GM12878 (cell line): ENCODE data around the gene LYPD5. TPM values are rescaled to one million over a fixed set of nuclear protein-coding genes. Genes with fewer than 3 reads are reported as not detected.
A peak's percentile ranks its signal among the peaks of the same experiment; 100 is the strongest.

ENCODE experiments used
- BMI1 ChIP-seq: fragments of 450-650 bp; IDR thresholded peaks from 2 replicates; pipeline ENCODE4 v1.6.1; 2016; ENCODE audit warnings: mild to moderate bottlenecking, moderate library complexity, borderline replicate concordance
- CHD4 ChIP-seq: fragments of 200-600 bp; sonication (generic); IDR thresholded peaks from 2 replicates; pipeline ENCODE4 v1.6.1; 2016; ENCODE audit warnings: mild to moderate bottlenecking
- CUX1 ChIP-seq: IDR thresholded peaks from 2 replicates; pipeline ENCODE4 v1.6.1; 2012; ENCODE audit warnings: improper control_type of control experiment, low read depth, low read length; ENCODE audit not compliant: insufficient replicate concordance
- ETV6 ChIP-seq, 2 experiments: fragments of 450-650 bp in 1 of 2; IDR thresholded peaks in 1 of 2; conservative IDR thresholded peaks in 1 of 2; 2 replicates each; pipeline ENCODE4 v1.6.1; 2014; ENCODE audit warnings: antibody characterized with exemption in 1 of 2, borderline replicate concordance in 1 of 2, low read depth in 1 of 2, mild to moderate bottlenecking in 1 of 2, moderate library complexity in 1 of 2
- FOS ChIP-seq: IDR thresholded peaks from 3 replicates; pipeline ENCODE4 v1.6.1; 2011; ENCODE audit warnings: borderline replicate concordance; ENCODE audit not compliant: insufficient read length; ENCODE audit errors: extremely low read depth
- FOXM1 ChIP-seq: IDR thresholded peaks from 2 replicates; pipeline ENCODE4 v1.6.1; 2012; ENCODE audit warnings: low read depth, mild to moderate bottlenecking, inconsistent platforms, low read length, moderate library complexity
- IKZF2 ChIP-seq, 2 experiments: fragments of 450-650 bp; IDR thresholded peaks; 2 replicates each; pipeline ENCODE4 v1.6.1; 2017; ENCODE audit warnings: mild to moderate bottlenecking in 2 of 2, moderate library complexity in 2 of 2
- IRF4 ChIP-seq: IDR thresholded peaks from 2 replicates; pipeline ENCODE4 v1.6.1; 2011; ENCODE audit warnings: low read depth, low read length
- KDM1A ChIP-seq: fragments of 200-600 bp; sonication (generic); IDR thresholded peaks from 2 replicates; pipeline ENCODE4 v1.6.1; 2016; ENCODE audit warnings: borderline replicate concordance
- KLF5 ChIP-seq: fragments of 450-650 bp; IDR thresholded peaks from 2 replicates; pipeline ENCODE4 v1.6.1; 2014; ENCODE audit warnings: mild to moderate bottlenecking; ENCODE audit not compliant: partially characterized antibody
- MYB ChIP-seq: fragments of 150-350 bp; IDR thresholded peaks from 2 replicates; pipeline ENCODE4 v1.6.1; 2014; ENCODE audit warnings: mild to moderate bottlenecking, low read depth, low read length, borderline replicate concordance
- MYC ChIP-seq: IDR thresholded peaks from 2 replicates; pipeline ENCODE4 v1.6.1; 2011; ENCODE audit warnings: mild to moderate bottlenecking, low read length, moderate library complexity, inconsistent platforms; ENCODE audit not compliant: insufficient read depth, insufficient replicate concordance, insufficient read length, severe bottlenecking
- NFIC ChIP-seq: IDR thresholded peaks from 2 replicates; pipeline ENCODE4 v1.6.1; 2012; ENCODE audit warnings: low read depth, mild to moderate bottlenecking, inconsistent platforms, low read length, moderate library complexity
- POLR2A ChIP-seq: IDR thresholded peaks from 2 replicates; pipeline ENCODE4 v1.6.1; 2011; ENCODE audit warnings: low read depth, mild to moderate bottlenecking, low read length
- PRDM15 ChIP-seq: fragments of 450-650 bp; formaldehyde crosslinking; IDR thresholded peaks from 2 replicates; pipeline ENCODE4 v1.4.0; 2020; ENCODE audit warnings: mild to moderate bottlenecking, moderate library complexity
- RB1 ChIP-seq: fragments of 450-650 bp; formaldehyde crosslinking; IDR thresholded peaks from 2 replicates; pipeline ENCODE4 v1.6.1; 2017; ENCODE audit warnings: mild to moderate bottlenecking, borderline replicate concordance
- SIN3A ChIP-seq: IDR thresholded peaks from 2 replicates; pipeline ENCODE4 v1.6.1; 2012; ENCODE audit warnings: low read depth, low read length, improper control_type of control experiment
- SMAD5 ChIP-seq: IDR thresholded peaks from 2 replicates; pipeline ENCODE4 v1.6.1; 2016; ENCODE audit warnings: antibody characterized with exemption, low read depth
- SPI1 ChIP-seq: IDR thresholded peaks from 2 replicates; pipeline ENCODE4 v1.6.1; 2011; ENCODE audit warnings: low read depth, mild to moderate bottlenecking, low read length, moderate library complexity, borderline replicate concordance; ENCODE audit not compliant: insufficient read depth
- SREBF1 ChIP-seq: IDR thresholded peaks from 2 replicates; pipeline ENCODE4 v1.6.1; 2012; ENCODE audit warnings: mild to moderate bottlenecking, low read length
- SUPT20H ChIP-seq: IDR thresholded peaks from 2 replicates; pipeline ENCODE4 v1.6.1; 2011; ENCODE audit warnings: low read depth, mild to moderate bottlenecking, low read length, moderate library complexity, borderline replicate concordance; ENCODE audit not compliant: control insufficient read depth
- ZNF207 ChIP-seq: fragments of 450-650 bp; IDR thresholded peaks from 2 replicates; pipeline ENCODE4 v1.6.1; 2014; ENCODE audit warnings: antibody characterized with exemption, mild to moderate bottlenecking, borderline replicate concordance
- ZNF24 ChIP-seq: fragments of 450-650 bp; IDR thresholded peaks from 2 replicates; pipeline ENCODE4 v1.6.1; 2017; ENCODE audit warnings: antibody characterized with exemption, mild to moderate bottlenecking
- polyA plus RNA-seq, 11 experiments: library from polyadenylated mRNA; depleted of rRNA in 4 of 11; unstranded in 6 of 11; stranded (reverse) in 5 of 11; fragments of >200 nt; fragmentation: Nextera tagmentation in 4 of 11; fragmentation: Illumina TruSeq in 1 of 11; extraction: Ambion mirVana in 4 of 11; extraction: Trizol in 1 of 11; gene quantifications; 1 replicate in 1 of 11; 2 replicates in 10 of 11; pipeline versions ENCODE4 v1.2.1 to v1.2.3, GENCODE V29; 2011 to 2016; ENCODE audit warnings: inconsistent platforms in 2 of 11, missing spikeins in 2 of 11, low read depth in 1 of 11
- total RNA-seq, 4 experiments: library from RNA; depleted of rRNA in 3 of 4; stranded (reverse); fragments of >200 nt in 3 of 4; fragmentation: Illumina TruSeq in 1 of 4; extraction: Trizol in 1 of 4; gene quantifications; 2 replicates each; pipeline versions ENCODE4 v1.2.1 to v1.2.3, GENCODE V29; 2013 to 2021

The LYPD5 gene
- total and polyA plus RNA-seq, 10 of the 15 experiments (the other 5 are each of a cell fraction or from before 2014, with no cell fraction given) = 0.04 to 2.2 (median 0.69) TPM; not detected in 1

GRCh38 chr19:43784241-43784980 is 17.8 kb downstream of the LYPD5 start (continued):
- TF ChIP-seq SUPT20H (no peak), POLR2A (peak; percentile 47), SREBF1 (no peak), FOXM1 (no peak), MYC (no peak), PRDM15 (no peak), ETV6 (conservative IDR thresholded peaks at IDR 0.05 in 1 of 2, IDR thresholded peaks at IDR 0.05 in 1 of 2; ENCODE audit: borderline replicate concordance in 1 of 2, low read depth in 1 of 2) (peak in 1 of 2 experiments; percentile 80; a peak in 1 of 4 replicates), BMI1 (no peak), SMAD5 (no peak), CUX1 (no peak), KLF5 (no peak), NFIC (peak; percentile 84), IKZF2 (IDR thresholded peaks at IDR 0.05) (peak; percentile 11 to 41; a peak in 3 of 4 replicates), SIN3A (no peak), IRF4 (no peak), KDM1A (no peak), SPI1 (no peak), ZNF207 (no peak), ZNF24 (no peak), FOS (no peak), CHD4 (no peak), MYB (no peak), RB1 (no peak)
